Neural cell (in vitro differentiated cells): ENCODE data around the gene HADH. TPM values are rescaled to one million over a fixed set of nuclear protein-coding genes. Genes with fewer than 3 reads are reported as not detected.

Experiments
- H2AFZ ChIP-seq: fragments of 200-600, 300-800 bp; sonication (generic), shearing (Covaris generic); 2 replicates; pipeline ENCODE4 v1.6.0; 2014; ENCODE audit warnings: low read depth, mild to moderate bottlenecking, antibody characterized with exemption, low read length, moderate library complexity
- H3F3A ChIP-seq: fragments of 200-600 bp; shearing (Covaris generic); 2 replicates; pipeline ENCODE4 v1.6.1; 2016; ENCODE audit warnings: mild to moderate bottlenecking, moderate library complexity, mixed read lengths, antibody characterized with exemption, low read length; ENCODE audit not compliant: insufficient read depth, poor library complexity, severe bottlenecking
- H3K27ac ChIP-seq: fragments of 200-600, 300-800 bp; sonication (generic), shearing (Covaris generic); 2 replicates; pipeline ENCODE4 v1.5.1; 2014; ENCODE audit warnings: mild to moderate bottlenecking, low read length, moderate library complexity
- H3K27me3 ChIP-seq: fragments of 300-800, 200-600 bp; sonication (generic), shearing (Covaris generic); 2 replicates; pipeline ENCODE4 v1.6.0; 2014; ENCODE audit warnings: mild to moderate bottlenecking, low read depth, low read length, moderate library complexity; ENCODE audit not compliant: insufficient read depth
- H3K36me3 ChIP-seq: fragments of 300-800, 200-600 bp; sonication (generic), shearing (Covaris generic); 2 replicates; pipeline ENCODE4 v1.5.1; 2014; ENCODE audit warnings: mild to moderate bottlenecking, antibody characterized with exemption, low read length, moderate library complexity; ENCODE audit not compliant: insufficient read depth
- H3K4me2 ChIP-seq: fragments of 300-800, 200-600 bp; sonication (generic), shearing (Covaris generic); 2 replicates; pipeline ENCODE4 v1.6.0; 2014; ENCODE audit warnings: mild to moderate bottlenecking, low read length
- H3K4me3 ChIP-seq: fragments of 300-800, 200-600 bp; sonication (generic), shearing (Covaris generic); 2 replicates; pipeline ENCODE4 v1.5.1; 2014; ENCODE audit warnings: mild to moderate bottlenecking, low read length, moderate library complexity
- H3K79me2 ChIP-seq: fragments of 200-600 bp; shearing (Covaris generic); replicated peaks from 2 replicates; pipeline ENCODE4 v1.6.0; 2014; ENCODE audit warnings: mild to moderate bottlenecking, low read length, moderate library complexity; ENCODE audit not compliant: insufficient read depth
- H3K9ac ChIP-seq: fragments of 300-800, 200-600 bp; sonication (generic), shearing (Covaris generic); 2 replicates; pipeline ENCODE4 v1.6.1; 2016; ENCODE audit warnings: mild to moderate bottlenecking, low read length, mixed read lengths
- H3K9me2 ChIP-seq: fragments of 200-600 bp; shearing (Covaris generic); 2 replicates; pipeline ENCODE4 v1.6.1; 2016; ENCODE audit warnings: mild to moderate bottlenecking, low read length, mixed read lengths; ENCODE audit not compliant: insufficient read depth
- H3K9me3 ChIP-seq: fragments of 200-600, 300-800 bp; sonication (generic), shearing (Covaris generic); 2 replicates; pipeline ENCODE4 v1.6.1; 2016; ENCODE audit warnings: mild to moderate bottlenecking, mixed run types, low read length, moderate library complexity, mixed read lengths
- H4K20me1 ChIP-seq: fragments of 200-600 bp; shearing (Covaris generic); 2 replicates; pipeline ENCODE4 v1.6.1; 2016; ENCODE audit warnings: mild to moderate bottlenecking, mixed run types; ENCODE audit not compliant: insufficient read depth
- CTCF ChIP-seq: fragments of 450-650 bp; IDR thresholded peaks from 2 replicates; pipeline ENCODE4 v1.5.1; 2014; ENCODE audit warnings: antibody characterized with exemption, mild to moderate bottlenecking, moderate library complexity; ENCODE audit not compliant: poor library complexity, severe bottlenecking
- EP300 ChIP-seq: fragments of 450-650 bp; conservative IDR thresholded peaks from 2 replicates; pipeline ENCODE4 v1.6.1; 2014; ENCODE audit warnings: antibody characterized with exemption, mild to moderate bottlenecking, moderate library complexity; ENCODE audit not compliant: poor library complexity, severe bottlenecking
- EZH2 ChIP-seq: fragments of 200-600, 300-800 bp; shearing (Covaris generic), sonication (generic); IDR thresholded peaks from 2 replicates; pipeline ENCODE4 v1.6.1; 2014; ENCODE audit warnings: antibody characterized with exemption, low read length, borderline replicate concordance, mild to moderate bottlenecking; ENCODE audit not compliant: insufficient read depth, poor library complexity, severe bottlenecking
- POLR2AphosphoS5 ChIP-seq: IDR thresholded peaks from 2 replicates; pipeline ENCODE4 v1.6.1; 2012
- TAF1 ChIP-seq: IDR thresholded peaks from 2 replicates; pipeline ENCODE4 v1.6.1; 2012; ENCODE audit warnings: low read depth
- polyA plus RNA-seq: library from polyadenylated mRNA; depleted of rRNA; stranded (reverse); fragments of >200 nt; gene quantifications from 2 replicates; pipeline ENCODE4 v1.2.3, GENCODE V29; 2014
- TF ChIP-seq, protein P1 (sequence below): IDR thresholded peaks from 2 replicates; pipeline ENCODE4 v1.6.1; 2012; ENCODE audit warnings: borderline replicate concordance

Gene HADH
- polyA plus RNA-seq, 1 donor from 2014 or later: 25.7 TPM

GRCh38 chr4:107977966-107978705, 11.6 kb upstream of the HADH start:
- Histone ChIP-seq H3K36me3 (no peaks in the 10 kb centered on the region), H3K27ac (no peak overlapping the region), H4K20me1 (no peaks in the 10 kb centered on the region), H3K4me3 (no peak overlapping the region), H3K9me3 (no peaks in the 10 kb centered on the region), H3K27me3 (no peaks in the 10 kb centered on the region), H2AFZ (no peak overlapping the region), H3F3A (no peaks in the 10 kb centered on the region), H3K79me2 (no peaks in the 10 kb centered on the region), H3K4me2 (no peak overlapping the region), H3K9me2 (no peaks in the 10 kb centered on the region), H3K9ac (no peak overlapping the region)
- TF ChIP-seq TAF1: no peak
- no peak for TF ChIP-seq EP300
- no peak for TF ChIP-seq CTCF
- TF ChIP-seq POLR2AphosphoS5: no peak

DNA sequence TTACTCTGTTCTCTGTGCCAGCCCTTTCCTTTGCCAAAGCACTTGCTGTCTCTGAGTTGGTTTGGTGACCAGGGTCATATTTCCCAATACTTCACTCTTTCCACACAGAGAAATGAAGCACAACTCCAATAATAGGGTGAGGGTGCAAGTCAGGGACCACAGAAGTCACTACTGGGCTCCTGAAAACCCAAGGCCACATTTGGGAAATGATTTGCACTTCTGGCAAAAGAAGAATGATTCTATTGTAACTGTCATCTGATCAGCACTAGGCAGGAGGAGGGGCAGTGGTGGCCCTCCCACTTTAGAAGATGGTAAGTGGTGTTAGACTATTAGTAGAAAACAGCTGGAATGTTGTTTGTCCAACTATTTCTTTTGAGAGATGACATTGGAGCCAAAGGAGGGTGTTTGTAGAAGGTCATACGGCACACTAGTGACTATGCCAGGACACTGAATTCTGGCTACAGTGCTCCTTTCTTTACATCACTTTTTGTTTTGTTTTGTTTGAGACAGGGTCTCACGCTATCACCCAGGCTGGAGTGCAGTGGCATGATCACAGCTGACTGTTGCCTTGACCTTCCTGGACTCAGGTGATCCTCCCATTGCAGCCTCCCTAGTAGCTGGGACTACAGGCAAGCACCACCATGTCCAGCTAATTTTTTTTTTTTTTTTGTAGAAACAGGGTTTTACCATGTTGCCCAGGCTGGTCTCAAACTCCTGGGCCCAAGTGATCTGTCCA, 10.8 kb upstream of the HADH start:
- Histone ChIP-seq H3K9me3 (no peaks in the 10 kb centered on the region), H3K79me2 (no peaks in the 10 kb centered on the region), H3K27me3 (no peaks in the 10 kb centered on the region), H3F3A (no peaks in the 10 kb centered on the region), H3K9me2 (no peaks in the 10 kb centered on the region), H3K27ac (no peak overlapping the region), H3K36me3 (no peaks in the 10 kb centered on the region), H2AFZ (no peak overlapping the region), H3K4me2 (no peak overlapping the region), H3K4me3 (no peak overlapping the region), H4K20me1 (no peaks in the 10 kb centered on the region), H3K9ac (no peak overlapping the region)
- no peak for TF ChIP-seq EZH2
- TF ChIP-seq, protein P1, sequence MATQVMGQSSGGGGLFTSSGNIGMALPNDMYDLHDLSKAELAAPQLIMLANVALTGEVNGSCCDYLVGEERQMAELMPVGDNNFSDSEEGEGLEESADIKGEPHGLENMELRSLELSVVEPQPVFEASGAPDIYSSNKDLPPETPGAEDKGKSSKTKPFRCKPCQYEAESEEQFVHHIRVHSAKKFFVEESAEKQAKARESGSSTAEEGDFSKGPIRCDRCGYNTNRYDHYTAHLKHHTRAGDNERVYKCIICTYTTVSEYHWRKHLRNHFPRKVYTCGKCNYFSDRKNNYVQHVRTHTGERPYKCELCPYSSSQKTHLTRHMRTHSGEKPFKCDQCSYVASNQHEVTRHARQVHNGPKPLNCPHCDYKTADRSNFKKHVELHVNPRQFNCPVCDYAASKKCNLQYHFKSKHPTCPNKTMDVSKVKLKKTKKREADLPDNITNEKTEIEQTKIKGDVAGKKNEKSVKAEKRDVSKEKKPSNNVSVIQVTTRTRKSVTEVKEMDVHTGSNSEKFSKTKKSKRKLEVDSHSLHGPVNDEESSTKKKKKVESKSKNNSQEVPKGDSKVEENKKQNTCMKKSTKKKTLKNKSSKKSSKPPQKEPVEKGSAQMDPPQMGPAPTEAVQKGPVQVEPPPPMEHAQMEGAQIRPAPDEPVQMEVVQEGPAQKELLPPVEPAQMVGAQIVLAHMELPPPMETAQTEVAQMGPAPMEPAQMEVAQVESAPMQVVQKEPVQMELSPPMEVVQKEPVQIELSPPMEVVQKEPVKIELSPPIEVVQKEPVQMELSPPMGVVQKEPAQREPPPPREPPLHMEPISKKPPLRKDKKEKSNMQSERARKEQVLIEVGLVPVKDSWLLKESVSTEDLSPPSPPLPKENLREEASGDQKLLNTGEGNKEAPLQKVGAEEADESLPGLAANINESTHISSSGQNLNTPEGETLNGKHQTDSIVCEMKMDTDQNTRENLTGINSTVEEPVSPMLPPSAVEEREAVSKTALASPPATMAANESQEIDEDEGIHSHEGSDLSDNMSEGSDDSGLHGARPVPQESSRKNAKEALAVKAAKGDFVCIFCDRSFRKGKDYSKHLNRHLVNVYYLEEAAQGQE: no peak
- no peak for TF ChIP-seq POLR2AphosphoS5
